HG03095 (cell line): ENCODE results near the gene PTGR2.
"Not testable (repeated sequence)": the region's sequence is repeated elsewhere in the genome, so short reads cannot be mapped to it uniquely, and the experiment has no call there.

Experiments
- ATAC-seq: cut with Tn5 transposase; IDR thresholded peaks from one replicate; pipeline ENCODE4 v1.9.1; 2021; ENCODE audit warnings: moderate library complexity; ENCODE audit not compliant: unreplicated experiment

PTGR2 gene

GRCh38 chr14:73884438-73885190, 33.0 kb downstream of the PTGR2 start:
- ATAC-seq = no peak

GRCh38 chr14:73886449-73887317, 35.1 kb downstream of the PTGR2 start, which contains the start of gene ZNF410:
Gene ZNF410, plus strand, starts transcription at chr14:73886859. Its CDS starts 5,317 bp downstream, at chr14:73892176.
- peak; percentile 94 for ATAC-seq

- ATAC-seq = no peak
These were observed 35.6 kb downstream of the PTGR2 start for GRCh38 chr14:73887318-73887616.

GRCh38 chr14:73887694-73888459, 36.2 kb downstream of the PTGR2 start:
- ATAC-seq = no peak

- no peak for ATAC-seq
These were observed 36.8 kb downstream of the PTGR2 start for GRCh38 chr14:73888460-73888725.

GRCh38 chr14:73888971-73889370, 37.3 kb downstream of the PTGR2 start:
- no peak for ATAC-seq

GRCh38 chr14:73889376-73889775, 37.7 kb downstream of the PTGR2 start:
- ATAC-seq = no peak

GRCh38 chr14:73894180-73894687, 42.6 kb downstream of the PTGR2 start:
- ATAC-seq = not testable (repeated sequence)

GRCh38 chr14:73895939-73896338, 44.3 kb downstream of the PTGR2 start:
- ATAC-seq = no peak

GRCh38 chr14:73896521-73896920, 44.9 kb downstream of the PTGR2 start:
- ATAC-seq = no peak

GRCh38 chr14:73903028-73903427, 51.4 kb downstream of the PTGR2 start:
- no peak for ATAC-seq

GRCh38 chr14:73909681-73910080, 58.0 kb downstream of the PTGR2 start:
- no peak for ATAC-seq

GRCh38 chr14:73913256-73913655, 61.6 kb downstream of the PTGR2 start:
- no peak for ATAC-seq

GRCh38 chr14:73916324-73916723, 64.7 kb downstream of the PTGR2 start:
- no peak for ATAC-seq

- ATAC-seq = not testable (repeated sequence)
These were observed 67.8 kb downstream of the PTGR2 start for GRCh38 chr14:73919457-73919856.

- ATAC-seq = no peak
These were observed 72.7 kb downstream of the PTGR2 start for GRCh38 chr14:73924337-73924736.
